Measurements from ENCODE around the gene KLHL17.
A peak's percentile ranks its signal among the peaks of the same experiment; 100 is the strongest.

The KLHL17 gene

DNA sequence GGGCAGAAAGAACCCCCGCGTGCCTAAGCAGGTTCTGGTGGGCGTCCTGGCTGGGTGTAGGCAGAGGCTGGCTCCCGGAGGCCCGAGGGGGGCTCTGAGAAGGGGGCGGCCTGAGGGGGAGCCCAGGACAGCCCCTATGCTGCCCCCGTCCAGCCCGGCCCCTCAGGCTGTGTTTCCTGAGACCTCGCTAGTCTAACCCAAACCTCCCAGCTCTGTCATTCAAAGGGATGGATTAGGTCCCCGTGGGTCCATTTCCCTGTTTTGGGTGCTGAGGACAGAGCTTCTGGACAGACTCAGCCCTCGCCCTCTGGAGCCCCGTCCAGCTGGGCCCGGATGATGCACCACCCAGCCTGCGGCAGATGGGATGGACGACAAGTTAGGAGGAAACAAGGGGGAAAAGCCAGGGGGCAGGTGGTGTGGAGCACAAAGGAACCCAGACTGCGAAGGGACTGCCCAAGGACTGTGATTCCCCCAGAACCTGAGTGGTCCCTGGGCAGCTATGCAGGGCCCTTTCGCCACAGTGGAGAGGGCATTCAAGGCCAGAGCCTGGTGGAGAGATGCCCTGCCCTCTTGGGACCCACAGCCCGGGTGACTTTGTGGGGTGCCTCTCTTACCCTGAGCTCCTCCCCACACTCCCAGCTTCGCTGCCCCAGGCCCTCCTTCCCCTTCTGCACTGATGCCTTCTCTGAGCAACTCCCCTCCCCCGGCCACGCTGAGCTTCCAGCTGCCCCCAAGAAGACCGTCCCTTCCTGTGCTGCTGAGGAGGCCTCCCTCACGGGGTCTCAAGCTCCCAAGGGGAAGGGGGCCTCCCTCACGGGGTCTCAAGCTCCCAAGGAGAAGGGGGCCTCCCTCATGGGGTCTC lies 36.7 kb downstream of the KLHL17 start:
- H2AFZ ChIP-seq (ENCODE audit: low read length), result no peak overlapping the region
- peaks cover 17 to 19% of the 10 kb centered on the region in 2 donors for H3K4me1 ChIP-seq (ENCODE audit: control insufficient read depth in 2 of 2, insufficient read depth in 1 of 2, low read depth in 1 of 2, low read length in 2 of 2)
- H3K27me3 ChIP-seq (ENCODE audit: control insufficient read depth in 3 of 3, insufficient read depth in 3 of 3, low read depth in 1 of 3, low read length in 3 of 3), result peaks cover 0 to 9% (median 0%) of the 10 kb centered on the region in 3 experiments
- peak overlapping the region; percentile 25 for H3K27ac ChIP-seq (replicated peaks; ENCODE audit: low read length)
- H2BK15ac ChIP-seq (ENCODE audit: low read length), result peak overlapping the region; percentile 45
- peak overlapping the region; percentile 99 for H3K18ac ChIP-seq (ENCODE audit: low read length)
- peak overlapping the region; percentile 41 for H2BK120ac ChIP-seq (ENCODE audit: low read depth, low read length)
- peak overlapping the region; percentile 93 for H3K4me2 ChIP-seq (ENCODE audit: insufficient read depth, low read length, poor library complexity, severe bottlenecking)
- DNase-seq (ENCODE audit: low spot score), result no peak
- H4K8ac ChIP-seq (ENCODE audit: low read depth, low read length), result no peak overlapping the region
- peak overlapping the region; percentile 88 for H2BK12ac ChIP-seq (ENCODE audit: low read length)
- peak overlapping the region; percentile 14 for H3K14ac ChIP-seq (ENCODE audit: low read length)
- H2BK5ac ChIP-seq (ENCODE audit: low read length), result peak overlapping the region; percentile 29
- peak overlapping the region; percentile 91 for H3K9ac ChIP-seq (ENCODE audit: low read depth, low read length, poor library complexity)
- H3K9me3 ChIP-seq (replicated peaks in 1 of 2; ENCODE audit: control insufficient read depth in 2 of 2, insufficient read depth in 1 of 2, low read depth in 1 of 2, low read length in 2 of 2), result peaks cover 6 to 7% of the 10 kb centered on the region in 2 donors
- H3K79me1 ChIP-seq (ENCODE audit: low read depth, low read length), result peaks cover 22% of the 10 kb centered on the region
- H4K91ac ChIP-seq (ENCODE audit: low read depth, low read length, poor library complexity), result peak overlapping the region; percentile 43
- WGBS, 2 donors (ENCODE audit: extremely low coverage in 2 of 2, insufficient read length in 2 of 2, insufficient replicate concordance in 1 of 2), result no CpG with 5 or more reads among the region's 24 CpGs
- peaks cover 0 to 5% of the 10 kb centered on the region in 2 donors for H3K36me3 ChIP-seq (replicated peaks in 1 of 2; ENCODE audit: control insufficient read depth in 2 of 2, insufficient read depth in 2 of 2, low read length in 2 of 2)
- no peak overlapping the region for H3K4me3 ChIP-seq (ENCODE audit: low read length in 2 of 2)
- peak overlapping the region; percentile 10 for H3K4ac ChIP-seq (ENCODE audit: low read length)
- peak overlapping the region; percentile 91 for H3K23ac ChIP-seq (ENCODE audit: low read depth, low read length, poor library complexity)
- H2AK5ac ChIP-seq (ENCODE audit: low read depth, low read length), result peak overlapping the region; percentile 33

- peaks cover 22% of the 10 kb centered on the region for H3K79me1 ChIP-seq (ENCODE audit: low read depth, low read length)
- H3K36me3 ChIP-seq (replicated peaks in 1 of 2; ENCODE audit: control insufficient read depth in 2 of 2, insufficient read depth in 2 of 2, low read length in 2 of 2), result peaks cover 0 to 5% of the 10 kb centered on the region in 2 donors
- peak overlapping the region; percentile 25 for H3K27ac ChIP-seq (replicated peaks; ENCODE audit: low read length)
- peak overlapping the region; percentile 45 for H2BK15ac ChIP-seq (ENCODE audit: low read length)
- no peak overlapping the region for H2AFZ ChIP-seq (ENCODE audit: low read length)
- peaks cover 17 to 19% of the 10 kb centered on the region in 2 donors for H3K4me1 ChIP-seq (ENCODE audit: control insufficient read depth in 2 of 2, insufficient read depth in 1 of 2, low read depth in 1 of 2, low read length in 2 of 2)
- peak overlapping the region; percentile 41 for H2BK120ac ChIP-seq (ENCODE audit: low read depth, low read length)
- H3K27me3 ChIP-seq (ENCODE audit: control insufficient read depth in 3 of 3, insufficient read depth in 3 of 3, low read depth in 1 of 3, low read length in 3 of 3), result peaks cover 0 to 9% (median 0%) of the 10 kb centered on the region in 3 experiments
- peak overlapping the region; percentile 29 for H2BK5ac ChIP-seq (ENCODE audit: low read length)
- peak overlapping the region; percentile 93 for H3K4me2 ChIP-seq (ENCODE audit: insufficient read depth, low read length, poor library complexity, severe bottlenecking)
- peak overlapping the region; percentile 43 for H4K91ac ChIP-seq (ENCODE audit: low read depth, low read length, poor library complexity)
- H4K8ac ChIP-seq (ENCODE audit: low read depth, low read length), result no peak overlapping the region
- H3K4me3 ChIP-seq (ENCODE audit: low read length in 2 of 2), result peak overlapping the region; percentile 15 to 90
- peak overlapping the region; percentile 14 for H3K14ac ChIP-seq (ENCODE audit: low read length)
- peak overlapping the region; percentile 10 for H3K4ac ChIP-seq (ENCODE audit: low read length)
- WGBS, 2 donors (ENCODE audit: extremely low coverage in 2 of 2, insufficient read length in 2 of 2, insufficient replicate concordance in 1 of 2), result no CpG with 5 or more reads among the region's 3 CpGs
- peak overlapping the region; percentile 91 for H3K23ac ChIP-seq (ENCODE audit: low read depth, low read length, poor library complexity)
- H3K18ac ChIP-seq (ENCODE audit: low read length), result peak overlapping the region; percentile 99
- H2AK5ac ChIP-seq (ENCODE audit: low read depth, low read length), result peak overlapping the region; percentile 33
- H3K9ac ChIP-seq (ENCODE audit: low read depth, low read length, poor library complexity), result peak overlapping the region; percentile 91
- H2BK12ac ChIP-seq (ENCODE audit: low read length), result peak overlapping the region; percentile 88
- H3K9me3 ChIP-seq (replicated peaks in 1 of 2; ENCODE audit: control insufficient read depth in 2 of 2, insufficient read depth in 1 of 2, low read depth in 1 of 2, low read length in 2 of 2), result peaks cover 4 to 5% of the 10 kb centered on the region in 2 donors
- DNase-seq (ENCODE audit: low spot score), result no peak
Observed at GRCh38 chr1:997713-997992, 37.3 kb downstream of the KLHL17 start.

- peak overlapping the region; percentile 73 for H2BK12ac ChIP-seq (ENCODE audit: low read length)
- WGBS, 2 donors (ENCODE audit: extremely low coverage in 2 of 2, insufficient read length in 2 of 2, insufficient replicate concordance in 1 of 2), result no CpG with 5 or more reads among the region's 75 CpGs
Observed at GRCh38 chr1:997993-998744, 37.8 kb downstream of the KLHL17 start.

GRCh38 chr1:998745-998994 lies 38.3 kb downstream of the KLHL17 start:
- Histone ChIP-seq H3K27me3 (ENCODE audit: control insufficient read depth in 3 of 3, insufficient read depth in 3 of 3, low read depth in 1 of 3, low read length in 3 of 3) (peaks cover 0 to 12% (median 0%) of the 10 kb centered on the region in 3 experiments), H3K4me2 (ENCODE audit: insufficient read depth, low read length, poor library complexity, severe bottlenecking) (peak overlapping the region; percentile 93), H2BK15ac (ENCODE audit: low read length) (peak overlapping the region; percentile 94), H2BK120ac (ENCODE audit: low read depth, low read length) (no peak overlapping the region), H2AK5ac (ENCODE audit: low read depth, low read length) (peak overlapping the region; percentile 99), H3K9me3 (replicated peaks in 1 of 2; ENCODE audit: control insufficient read depth in 2 of 2, insufficient read depth in 1 of 2, low read depth in 1 of 2, low read length in 2 of 2) (peaks cover 0 to 1% of the 10 kb centered on the region in 2 donors), H2AFZ (ENCODE audit: low read length) (peak overlapping the region; percentile 96), H3K18ac (ENCODE audit: low read length) (peak overlapping the region; percentile 100), H3K79me1 (ENCODE audit: low read depth, low read length) (peaks cover 27% of the 10 kb centered on the region), H3K4me3 (ENCODE audit: low read length in 2 of 2) (peak overlapping the region; percentile 88 to 99), H3K27ac (replicated peaks; ENCODE audit: low read length) (peak overlapping the region; percentile 39), H2BK5ac (ENCODE audit: low read length) (peak overlapping the region; percentile 99), H3K4me1 (ENCODE audit: control insufficient read depth in 2 of 2, insufficient read depth in 1 of 2, low read depth in 1 of 2, low read length in 2 of 2) (peaks cover 23 to 24% of the 10 kb centered on the region in 2 donors), H2BK12ac (ENCODE audit: low read length) (no peak overlapping the region), H4K91ac (ENCODE audit: low read depth, low read length, poor library complexity) (no peak overlapping the region), H3K4ac (ENCODE audit: low read length) (no peak overlapping the region), H3K14ac (ENCODE audit: low read length) (peak overlapping the region; percentile 94), H3K23ac (ENCODE audit: low read depth, low read length, poor library complexity) (peak overlapping the region; percentile 91), H3K9ac (ENCODE audit: low read depth, low read length, poor library complexity) (peak overlapping the region; percentile 99), H4K8ac (ENCODE audit: low read depth, low read length) (no peak overlapping the region), H3K36me3 (replicated peaks in 1 of 2; ENCODE audit: control insufficient read depth in 2 of 2, insufficient read depth in 2 of 2, low read length in 2 of 2) (peaks cover 0 to 8% of the 10 kb centered on the region in 2 donors)
- DNase-seq (ENCODE audit: low spot score), result no peak
- WGBS, 2 donors (ENCODE audit: extremely low coverage in 2 of 2, insufficient read length in 2 of 2, insufficient replicate concordance in 1 of 2), result no CpG with 5 or more reads among the region's 27 CpGs

More at GRCh38 chr1:997993-998744, 37.8 kb downstream of the KLHL17 start:
- peak overlapping the region; percentile 99 for H3K18ac ChIP-seq (ENCODE audit: low read length)
- peak overlapping the region; percentile 98 for H3K14ac ChIP-seq (ENCODE audit: low read length)
- peaks cover 19% of the 10 kb centered on the region in 2 donors for H3K4me1 ChIP-seq (ENCODE audit: control insufficient read depth in 2 of 2, insufficient read depth in 1 of 2, low read depth in 1 of 2, low read length in 2 of 2)
- no peak overlapping the region for H4K8ac ChIP-seq (ENCODE audit: low read depth, low read length)
- peaks cover 0 to 8% of the 10 kb centered on the region in 2 donors for H3K36me3 ChIP-seq (replicated peaks in 1 of 2; ENCODE audit: control insufficient read depth in 2 of 2, insufficient read depth in 2 of 2, low read length in 2 of 2)
- H3K9me3 ChIP-seq (replicated peaks in 1 of 2; ENCODE audit: control insufficient read depth in 2 of 2, insufficient read depth in 1 of 2, low read depth in 1 of 2, low read length in 2 of 2), result peaks cover 1 to 2% of the 10 kb centered on the region in 2 donors
- peak overlapping the region; percentile 99 for H2BK5ac ChIP-seq (ENCODE audit: low read length)
- H2BK15ac ChIP-seq (ENCODE audit: low read length), result peak overlapping the region; percentile 89
- no peak overlapping the region for H4K91ac ChIP-seq (ENCODE audit: low read depth, low read length, poor library complexity)
- H3K27ac ChIP-seq (replicated peaks; ENCODE audit: low read length), result no peak overlapping the region
- no peak overlapping the region for H2AFZ ChIP-seq (ENCODE audit: low read length)
- peak overlapping the region; percentile 41 for H2BK120ac ChIP-seq (ENCODE audit: low read depth, low read length)
- peak overlapping the region; percentile 91 for H3K9ac ChIP-seq (ENCODE audit: low read depth, low read length, poor library complexity)
- H3K79me1 ChIP-seq (ENCODE audit: low read depth, low read length), result peaks cover 24% of the 10 kb centered on the region
- peaks cover 0 to 12% (median 0%) of the 10 kb centered on the region in 3 experiments for H3K27me3 ChIP-seq (ENCODE audit: control insufficient read depth in 3 of 3, insufficient read depth in 3 of 3, low read depth in 1 of 3, low read length in 3 of 3)
- peak overlapping the region; percentile 33 for H2AK5ac ChIP-seq (ENCODE audit: low read depth, low read length)
- peak overlapping the region; percentile 91 for H3K23ac ChIP-seq (ENCODE audit: low read depth, low read length, poor library complexity)
- peak overlapping the region; percentile 53 for H3K4ac ChIP-seq (ENCODE audit: low read length)
- H3K4me3 ChIP-seq (ENCODE audit: low read length in 2 of 2), result peak overlapping the region; percentile 88 to 90
- peak overlapping the region; percentile 93 for H3K4me2 ChIP-seq (ENCODE audit: insufficient read depth, low read length, poor library complexity, severe bottlenecking)
- DNase-seq (ENCODE audit: low spot score), result no peak
